HG02610 (cell line): Measurements from ENCODE around the gene PTPRQ.
"Not testable (repeated sequence)": the region's sequence is repeated elsewhere in the genome, so short reads cannot be mapped to it uniquely, and the experiment has no call there.

Experiments used
- ATAC-seq: cut with Tn5 transposase; IDR thresholded peaks from one replicate; pipeline ENCODE4 v1.9.1; 2021; ENCODE audit warnings: mild to moderate bottlenecking, moderate library complexity; ENCODE audit not compliant: unreplicated experiment

Gene PTPRQ

GRCh38 chr12:80634903-80635302, 190.9 kb downstream of the PTPRQ start:
- no peak for ATAC-seq

GRCh38 chr12:80636832-80637231, 192.8 kb downstream of the PTPRQ start:
- no peak for ATAC-seq

- no peak for ATAC-seq
Observed at GRCh38 chr12:80641936-80642335, 197.9 kb downstream of the PTPRQ start.

GRCh38 chr12:80643961-80644360, 199.9 kb downstream of the PTPRQ start:
- no peak for ATAC-seq

- no peak for ATAC-seq
Observed at GRCh38 chr12:80648881-80649280, 204.8 kb downstream of the PTPRQ start.

GRCh38 chr12:80655751-80656150, 211.7 kb downstream of the PTPRQ start:
- ATAC-seq = no peak

GRCh38 chr12:80659512-80660063, 215.6 kb downstream of the PTPRQ start:
- ATAC-seq = no peak

- no peak for ATAC-seq
Observed at GRCh38 chr12:80662586-80662985, 218.6 kb downstream of the PTPRQ start.

GRCh38 chr12:80670214-80670613, 226.2 kb downstream of the PTPRQ start:
- ATAC-seq = no peak

- ATAC-seq = not testable (repeated sequence)
Observed at GRCh38 chr12:80676042-80676636, 232.1 kb downstream of the PTPRQ start.

GRCh38 chr12:80676856-80677255, 232.8 kb downstream of the PTPRQ start:
- no peak for ATAC-seq

GRCh38 chr12:80677994-80678393, 234.0 kb downstream of the PTPRQ start:
- no peak for ATAC-seq

GRCh38 chr12:80679346-80680131, 235.5 kb downstream of the PTPRQ start:
- no peak for ATAC-seq

- no peak for ATAC-seq
Observed at GRCh38 chr12:80681287-80681686, 237.3 kb downstream of the PTPRQ start.

GRCh38 chr12:80681786-80682185, 237.8 kb downstream of the PTPRQ start:
- no peak for ATAC-seq

- no peak for ATAC-seq
Observed at GRCh38 chr12:80684077-80684495, 240.1 kb downstream of the PTPRQ start.

- ATAC-seq = no peak
Observed at GRCh38 chr12:80690090-80690489, 246.1 kb downstream of the PTPRQ start.

GRCh38 chr12:80690513-80690912, 246.5 kb downstream of the PTPRQ start:
- ATAC-seq = no peak

GRCh38 chr12:80692114-80692513, 248.1 kb downstream of the PTPRQ start:
- no peak for ATAC-seq

- no peak for ATAC-seq
Observed at GRCh38 chr12:80697270-80697887, 253.3 kb downstream of the PTPRQ start.

GRCh38 chr12:80698256-80698655, 254.2 kb downstream of the PTPRQ start:
- ATAC-seq = no peak
